ENCODE measurements around the gene TMEM238. TPM values are rescaled to one million over a fixed set of nuclear protein-coding genes. Genes with fewer than 3 reads are reported as not detected.
A peak's percentile ranks its signal among the peaks of the same experiment; 100 is the strongest.

TMEM238 gene
- total and polyA plus RNA-seq, 10 of the 15 experiments (the other 5 are each of a cell fraction or from before 2014, with no cell fraction given): 0.05 to 16.9 (median 0.58) TPM; not detected in 1

DNA sequence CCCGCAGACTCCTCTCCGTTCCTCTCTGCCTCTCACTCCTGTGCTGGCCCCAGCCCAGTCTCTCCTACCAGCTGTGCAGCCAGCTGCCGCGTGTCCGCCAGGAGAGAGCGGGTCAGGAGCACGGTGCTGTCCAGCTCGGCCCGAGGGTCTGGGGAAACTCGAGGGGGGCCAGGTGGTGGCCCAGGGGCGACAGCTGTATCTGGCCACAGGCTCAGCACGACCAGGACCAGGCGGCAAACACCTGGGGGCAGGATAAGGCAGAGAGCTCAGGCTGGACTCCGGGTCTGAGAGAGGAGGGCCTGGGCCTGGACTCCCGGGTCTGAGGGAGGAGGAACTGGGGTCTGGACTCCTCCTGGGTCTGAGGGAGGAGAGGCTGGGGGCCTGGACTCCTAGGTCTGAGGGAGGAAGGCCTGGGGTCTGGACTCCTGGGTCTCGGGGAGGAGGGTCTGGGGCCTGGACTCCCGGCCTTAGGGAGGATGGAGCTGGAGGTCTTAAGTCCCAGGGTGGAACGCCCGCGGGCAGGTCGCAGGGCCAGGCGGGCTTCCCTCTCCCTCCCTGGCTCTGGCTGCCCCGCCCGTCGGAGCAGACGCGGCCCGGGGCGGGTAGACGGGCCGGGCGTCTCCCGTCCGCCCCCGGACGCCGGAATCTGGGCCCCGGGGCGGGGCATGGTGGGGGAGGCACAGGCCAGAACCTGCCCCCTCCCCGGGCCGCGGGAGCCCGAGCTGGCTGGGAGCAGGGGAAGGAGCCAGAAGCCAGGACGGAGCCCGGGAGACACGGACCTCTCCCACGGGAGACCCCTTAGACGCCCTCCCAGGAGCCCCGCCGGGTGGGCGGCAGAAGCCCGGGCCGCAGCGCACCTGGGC lies 15.2 kb downstream of the TMEM238 start:
- in situ Hi-C loops (cut with MboI) (no loop called here), intact Hi-C loops (cut with micrococcal nuclease; ENCODE audit: unreplicated experiment) (no loop called here)
- H3K9ac ChIP-seq (ENCODE audit: control insufficient read depth, insufficient read depth, low read length): no peak overlapping the region
- DNase-seq (ENCODE audit: low read depth, low spot score) (no peak), FAIRE-seq (no peak), ATAC-seq (peak; percentile 43; the same call in 2 of the 3 replicates)
- peak in 1 of 2 experiments; percentile 76; a peak in 2 of 3 replicates for TF ChIP-seq EGR1 (IDR thresholded peaks at IDR 0.05; ENCODE audit: borderline replicate concordance in 1 of 2, low read depth in 2 of 2, low read length in 2 of 2)
- TF ChIP-seq SUZ12 (IDR thresholded peaks at IDR 0.05; ENCODE audit: unreplicated experiment): peak; percentile 95
- TF ChIP-seq ZSCAN29 (IDR thresholded peaks at IDR 0.05): no peak
- SMC1A ChIA-PET (ENCODE audit: uncharacterized antibody, unreplicated experiment): no interaction called here
- H3K36me3 ChIP-seq (ENCODE audit: control insufficient read depth in 2 of 2, insufficient read depth in 2 of 2, low read length in 1 of 2): no peaks in the 10 kb centered on the region
- no peak overlapping the region for H3K27ac ChIP-seq (ENCODE audit: control insufficient read depth, insufficient read depth)
- H3K4me3 ChIP-seq: no peak overlapping the region
- no peaks in the 10 kb centered on the region for H3K9me3 ChIP-seq (replicated peaks; ENCODE audit: control insufficient read depth, insufficient read depth, low read length)
- no peak overlapping the region for H2AFZ ChIP-seq (ENCODE audit: control insufficient read depth, low read depth, low read length)
- H3K4me2 ChIP-seq (ENCODE audit: control insufficient read depth, insufficient read depth): 0 out of 2 replicates have a peak overlapping the region, but pooled peaks have one; percentile 17
- H3K79me2 ChIP-seq (ENCODE audit: control insufficient read depth, insufficient read depth, low read length): no peaks in the 10 kb centered on the region
- no peaks in the 10 kb centered on the region for H3K4me1 ChIP-seq (ENCODE audit: control insufficient read depth, insufficient read depth, low read length)
- no peaks in the 10 kb centered on the region for H4K20me1 ChIP-seq (ENCODE audit: control insufficient read depth, insufficient read depth)
- H3K27me3 ChIP-seq (replicated peaks in 1 of 2; ENCODE audit: control insufficient read depth in 2 of 2, insufficient read depth in 2 of 2, low read length in 1 of 2): peaks cover 3 to 10% of the 10 kb centered on the region in 2 experiments
- RAD21 ChIA-PET (ENCODE audit: unreplicated experiment): no interaction called here
- CTCF ChIA-PET: interaction anchor here (0.7 kb wide), 2 partner anchors 15 to 135 kb away, joined by 3 read pairs; partner anchors contain the start of gene TMEM238
- POLR2A ChIA-PET: no interaction called here
- no TSS peak for BruUV-seq (replicated peaks)
- 20% methylated on average over 39 of the region's 54 CpGs for whole genome bisulfite sequencing (ENCODE audit: insufficient coverage, insufficient replicate concordance, low lambda C conversion rate, missing lambda C conversion rate)

DNA sequence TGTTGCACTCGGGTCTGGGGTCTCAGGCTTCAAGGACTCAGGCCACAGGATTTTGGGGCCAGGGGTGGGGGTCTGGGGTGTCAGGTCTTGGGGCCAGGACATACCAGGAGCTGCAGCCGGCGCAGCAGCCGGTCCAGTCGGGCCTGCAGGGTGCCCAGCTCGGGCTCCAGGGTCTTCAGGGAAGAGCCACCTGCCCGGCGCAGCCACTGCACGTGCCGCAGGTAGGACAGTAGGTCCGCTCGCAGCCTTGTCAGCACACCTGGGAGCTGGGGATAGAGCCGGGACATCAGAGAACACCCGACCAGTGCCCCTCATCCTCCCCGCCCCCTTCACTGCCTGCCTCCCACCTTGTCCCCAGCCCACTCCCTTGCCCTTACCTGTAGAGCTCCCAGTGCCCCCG lies 16.0 kb downstream of the TMEM238 start:
- 52% methylated on average over 15 of the region's 16 CpGs for WGBS (ENCODE audit: insufficient coverage, insufficient replicate concordance, low lambda C conversion rate, missing lambda C conversion rate)
- POLR2A ChIA-PET: no interaction called here
- Histone ChIP-seq H2AFZ (ENCODE audit: control insufficient read depth, low read depth, low read length) (no peak overlapping the region), H3K9me3 (replicated peaks; ENCODE audit: control insufficient read depth, insufficient read depth, low read length) (no peaks in the 10 kb centered on the region), H3K9ac (ENCODE audit: control insufficient read depth, insufficient read depth, low read length) (no peak overlapping the region), H4K20me1 (ENCODE audit: control insufficient read depth, insufficient read depth) (no peaks in the 10 kb centered on the region), H3K4me2 (ENCODE audit: control insufficient read depth, insufficient read depth) (no peak overlapping the region), H3K36me3 (ENCODE audit: control insufficient read depth in 2 of 2, insufficient read depth in 2 of 2, low read length in 1 of 2) (no peaks in the 10 kb centered on the region), H3K4me3 (no peak overlapping the region), H3K79me2 (ENCODE audit: control insufficient read depth, insufficient read depth, low read length) (no peaks in the 10 kb centered on the region), H3K27ac (ENCODE audit: control insufficient read depth, insufficient read depth) (no peak overlapping the region), H3K27me3 (replicated peaks in 1 of 2; ENCODE audit: control insufficient read depth in 2 of 2, insufficient read depth in 2 of 2, low read length in 1 of 2) (peaks cover 3 to 10% of the 10 kb centered on the region in 2 experiments), H3K4me1 (ENCODE audit: control insufficient read depth, insufficient read depth, low read length) (no peaks in the 10 kb centered on the region)
- in situ Hi-C loops (cut with MboI): no loop called here
- DNase-seq (ENCODE audit: low read depth, low spot score) (no peak), ATAC-seq (no peak), FAIRE-seq (no peak)
- BruUV-seq (replicated peaks): no TSS peak
- RAD21 ChIA-PET (ENCODE audit: unreplicated experiment): no interaction called here
- SMC1A ChIA-PET (ENCODE audit: uncharacterized antibody, unreplicated experiment): no interaction called here
- CTCF ChIA-PET: no interaction called here
- intact Hi-C loops (cut with micrococcal nuclease; ENCODE audit: unreplicated experiment): no loop called here
- no peak for TF ChIP-seq BCL11A (IDR thresholded peaks at IDR 0.05; ENCODE audit: low read depth, low read length)
- no peak for TF ChIP-seq PML (IDR thresholded peaks at IDR 0.05; ENCODE audit: low read length)
- TF ChIP-seq BMI1 (IDR thresholded peaks at IDR 0.05; ENCODE audit: borderline replicate concordance): no peak
- no peak for TF ChIP-seq BACH1 (IDR thresholded peaks at IDR 0.05; ENCODE audit: borderline replicate concordance)
- no peak for TF ChIP-seq MTA2 (IDR thresholded peaks at IDR 0.05; ENCODE audit: low read depth)
- TF ChIP-seq SIN3A (IDR thresholded peaks at IDR 0.05; ENCODE audit: low read depth, low read length): no peak
- no peak for TF ChIP-seq RFX5 (IDR thresholded peaks at IDR 0.05; ENCODE audit: low read depth, low read length)
- TF ChIP-seq JUND (IDR thresholded peaks at IDR 0.05; ENCODE audit: low read depth, low read length): no peak
- TF ChIP-seq IKZF2 (IDR thresholded peaks at IDR 0.05): no peak
- TF ChIP-seq, protein P1, sequence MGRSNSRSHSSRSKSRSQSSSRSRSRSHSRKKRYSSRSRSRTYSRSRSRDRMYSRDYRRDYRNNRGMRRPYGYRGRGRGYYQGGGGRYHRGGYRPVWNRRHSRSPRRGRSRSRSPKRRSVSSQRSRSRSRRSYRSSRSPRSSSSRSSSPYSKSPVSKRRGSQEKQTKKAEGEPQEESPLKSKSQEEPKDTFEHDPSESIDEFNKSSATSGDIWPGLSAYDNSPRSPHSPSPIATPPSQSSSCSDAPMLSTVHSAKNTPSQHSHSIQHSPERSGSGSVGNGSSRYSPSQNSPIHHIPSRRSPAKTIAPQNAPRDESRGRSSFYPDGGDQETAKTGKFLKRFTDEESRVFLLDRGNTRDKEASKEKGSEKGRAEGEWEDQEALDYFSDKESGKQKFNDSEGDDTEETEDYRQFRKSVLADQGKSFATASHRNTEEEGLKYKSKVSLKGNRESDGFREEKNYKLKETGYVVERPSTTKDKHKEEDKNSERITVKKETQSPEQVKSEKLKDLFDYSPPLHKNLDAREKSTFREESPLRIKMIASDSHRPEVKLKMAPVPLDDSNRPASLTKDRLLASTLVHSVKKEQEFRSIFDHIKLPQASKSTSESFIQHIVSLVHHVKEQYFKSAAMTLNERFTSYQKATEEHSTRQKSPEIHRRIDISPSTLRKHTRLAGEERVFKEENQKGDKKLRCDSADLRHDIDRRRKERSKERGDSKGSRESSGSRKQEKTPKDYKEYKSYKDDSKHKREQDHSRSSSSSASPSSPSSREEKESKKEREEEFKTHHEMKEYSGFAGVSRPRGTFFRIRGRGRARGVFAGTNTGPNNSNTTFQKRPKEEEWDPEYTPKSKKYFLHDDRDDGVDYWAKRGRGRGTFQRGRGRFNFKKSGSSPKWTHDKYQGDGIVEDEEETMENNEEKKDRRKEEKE (IDR thresholded peaks at IDR 0.05): no peak
- no peak for TF ChIP-seq RAD21 (IDR thresholded peaks at IDR 0.05; ENCODE audit: insufficient read depth, low read depth, low read length)
- no peak for TF ChIP-seq MAX (IDR thresholded peaks at IDR 0.05; ENCODE audit: low read depth, low read length)
